GM23338 (cell line): ENCODE results near the gene SAMD4A. TPM values are rescaled to one million over a fixed set of nuclear protein-coding genes. Genes with fewer than 3 reads are reported as not detected.

Source experiments
- ATAC-seq: fragments of 200-7000 bp; cut with Tn5 transposase; 3 replicates; pipeline ENCODE4 v1.9.1; 2020
- DNase-seq: peaks from one replicate; pipeline ENCODE4 v3.0.0-alpha.2; 2015; ENCODE audit warnings: low spot score
- H2AFZ ChIP-seq: fragments of 200-600 bp; sonication (generic); 2 replicates; pipeline ENCODE4 v1.8.0; 2016; ENCODE audit warnings: antibody characterized with exemption, mild to moderate bottlenecking, moderate library complexity
- H3F3A ChIP-seq: fragments of 200-600 bp; sonication (generic); replicated peaks from 2 replicates; pipeline ENCODE4 v1.8.0; 2017; ENCODE audit warnings: antibody characterized with exemption, mixed run types, low read depth
- H3K27ac ChIP-seq: fragments of 200-600 bp; sonication (generic); 2 replicates; pipeline ENCODE4 v1.6.1; 2016; ENCODE audit warnings: low read depth
- H3K27me3 ChIP-seq: fragments of 200-600 bp; sonication (generic); 2 replicates; pipeline ENCODE4 v1.8.0; 2016; ENCODE audit warnings: mild to moderate bottlenecking, mixed run types, moderate library complexity; ENCODE audit not compliant: insufficient read depth
- H3K36me3 ChIP-seq: fragments of 200-600 bp; sonication (generic); 2 replicates; pipeline ENCODE4 v1.8.0; 2016; ENCODE audit warnings: mild to moderate bottlenecking; ENCODE audit not compliant: insufficient read depth
- H3K4me1 ChIP-seq: fragments of 200-600 bp; sonication (generic); 2 replicates; pipeline ENCODE4 v1.8.0; 2016; ENCODE audit warnings: mild to moderate bottlenecking, moderate library complexity; ENCODE audit not compliant: insufficient read depth
- H3K4me2 ChIP-seq: fragments of 200-600 bp; sonication (generic); 2 replicates; pipeline ENCODE4 v1.7.1; 2017; ENCODE audit warnings: mixed run types
- H3K4me3 ChIP-seq: fragments of 200-600 bp; sonication (generic); 2 replicates; pipeline ENCODE4 v1.6.1; 2016; ENCODE audit warnings: mixed run types
- H3K79me2 ChIP-seq: fragments of 200-600 bp; sonication (generic); replicated peaks from 2 replicates; pipeline ENCODE4 v1.8.0; 2017; ENCODE audit warnings: mild to moderate bottlenecking; ENCODE audit not compliant: insufficient read depth
- H3K9me2 ChIP-seq: fragments of 200-600 bp; sonication (generic); 2 replicates; pipeline ENCODE4 v1.8.0; 2017; ENCODE audit not compliant: insufficient read depth
- H4K20me1 ChIP-seq: fragments of 200-600 bp; sonication (generic); replicated peaks from 2 replicates; pipeline ENCODE4 v1.8.0; 2017; ENCODE audit warnings: mild to moderate bottlenecking; ENCODE audit not compliant: insufficient read depth
- H3K27ac Mint-ChIP-seq: 2 replicates; pipeline ENCODE4 v1.8.0; 2020; ENCODE audit warnings: inconsistent platforms, mild to moderate bottlenecking, moderate library complexity, mixed read lengths
- H3K27me3 Mint-ChIP-seq: 3 replicates; pipeline ENCODE4 v1.8.0; 2022; ENCODE audit warnings: low read depth, mild to moderate bottlenecking, moderate library complexity, mixed read lengths, inconsistent platforms; ENCODE audit not compliant: insufficient read depth, poor library complexity
- H3K36me3 Mint-ChIP-seq: 3 replicates; pipeline ENCODE4 v1.8.0; 2021; ENCODE audit warnings: low read depth, mild to moderate bottlenecking, inconsistent platforms, moderate library complexity, mixed read lengths
- H3K4me1 Mint-ChIP-seq: 3 replicates; pipeline ENCODE4 v1.8.0; 2020; ENCODE audit warnings: mild to moderate bottlenecking, inconsistent platforms, mixed read lengths
- H3K4me3 Mint-ChIP-seq: 3 replicates; pipeline ENCODE4 v1.8.0; 2021; ENCODE audit warnings: moderate library complexity, mild to moderate bottlenecking, inconsistent platforms, mixed read lengths
- H3K9me3 Mint-ChIP-seq: 3 replicates; pipeline ENCODE4 v1.8.0; 2020; ENCODE audit warnings: moderate library complexity, mild to moderate bottlenecking, inconsistent platforms, mixed read lengths
- CTCF ChIP-seq, 2 experiments: fragments of 200-600 bp in 1 of 2; sonication (generic) in 1 of 2; conservative IDR thresholded peaks; 2 replicates each; pipeline versions ENCODE4 v1.5.1 to v1.6.1; 2016 to 2017; ENCODE audit warnings: antibody characterized with exemption in 2 of 2, low read depth in 2 of 2, mild to moderate bottlenecking in 2 of 2, moderate library complexity in 1 of 2
- ETS1 ChIP-seq: IDR thresholded peaks from 2 replicates; pipeline ENCODE4 v1.6.1; 2016; ENCODE audit warnings: antibody characterized with exemption
- EZH2phosphoT487 ChIP-seq: fragments of 200-600 bp; sonication (generic); IDR thresholded peaks from one replicate; pipeline ENCODE4 v1.8.1; 2018; ENCODE audit warnings: antibody characterized with exemption; ENCODE audit not compliant: unreplicated experiment
- JUNB ChIP-seq: IDR thresholded peaks from one replicate; pipeline ENCODE4 v1.6.1; 2016; ENCODE audit warnings: antibody characterized with exemption; ENCODE audit not compliant: unreplicated experiment
- NANOG ChIP-seq: IDR thresholded peaks from 2 replicates; pipeline ENCODE4 v1.6.1; 2016; ENCODE audit warnings: antibody characterized with exemption, borderline replicate concordance
- REST ChIP-seq: IDR thresholded peaks from one replicate; pipeline ENCODE4 v1.6.1; 2018; ENCODE audit warnings: antibody characterized with exemption; ENCODE audit not compliant: unreplicated experiment
- STAT1 ChIP-seq: IDR thresholded peaks from one replicate; pipeline ENCODE4 v1.6.1; 2016; ENCODE audit warnings: antibody characterized with exemption; ENCODE audit not compliant: unreplicated experiment
- ZNF462 ChIP-seq: fragments of 250-450 bp; sonication (Bioruptor Pico); IDR thresholded peaks from 2 replicates; pipeline ENCODE4 v1.5.0; 2020; ENCODE audit warnings: mild to moderate bottlenecking, moderate library complexity
- polyA plus RNA-seq: library from polyadenylated mRNA; unstranded; fragments of >200 nt; fragmentation: Nextera tagmentation; extraction: Ambion mirVana; gene quantifications from 2 replicates; pipeline ENCODE4 v1.2.1, GENCODE V29; 2016
- total RNA-seq: library from RNA; depleted of rRNA; stranded (reverse); fragments of >200 nt; shearing (Covaris generic); gene quantifications from 2 replicates; pipeline ENCODE4 v1.2.3, GENCODE V29; 2014

The SAMD4A gene
- total and polyA plus RNA-seq, 2 experiments from 2014 or later, result 1.6 to 6.9 TPM

GRCh38 chr14:54818201-54819133, 251.5 kb downstream of the SAMD4A start (continued):
- TF ChIP-seq ZNF462 (CRISPR knock-in tag) (no peak), EZH2phosphoT487 (no peak), CTCF (conservative IDR thresholded peaks at IDR 0.05; ENCODE audit: low read depth in 2 of 2) (no peak)

- no peak for ATAC-seq
- Histone ChIP-seq H3K79me2 (no peaks in the 10 kb centered on the region), H3K4me3 (no peak overlapping the region), H3F3A (no peaks in the 10 kb centered on the region), H3K4me2 (no peak overlapping the region), H2AFZ (no peak overlapping the region), H3K9me2 (0 out of 2 replicates have a peak, but pooled peaks cover 2% of the 10 kb centered on the region), H4K20me1 (no peaks in the 10 kb centered on the region), H3K27ac (no peak overlapping the region), H3K27me3 (no peaks in the 10 kb centered on the region), H3K4me1 (no peaks in the 10 kb centered on the region), H3K36me3 (no peaks in the 10 kb centered on the region)
- Mint-ChIP-seq H3K27ac (no peak overlapping the region), H3K27me3 (peaks cover 7% of the 10 kb centered on the region), H3K9me3 (peaks cover 22% of the 10 kb centered on the region; the same call in 2 of the 3 replicates), H3K36me3 (peaks cover 3% of the 10 kb centered on the region; the same call in 2 of the 3 replicates), H3K4me1 (peaks cover 3% of the 10 kb centered on the region; the same call in 1 of the 3 replicates), H3K4me3 (no peak overlapping the region)
- no peak for DNase-seq
- TF ChIP-seq REST, result no peak
- TF ChIP-seq JUNB, result no peak
- no peak for TF ChIP-seq ETS1
- TF ChIP-seq NANOG, result no peak
- no peak for TF ChIP-seq STAT1
Measured at GRCh38 chr14:54822685-54823084, 255.8 kb downstream of the SAMD4A start.
